Activated effector memory CD4-positive, alpha-beta T cell treated with anti-CD3 and anti-CD28 coated beads, Interleukin-2, amount 50 U/mL, for 16 hours (primary cell): ENCODE measurements around the gene PARP4.
"Not testable (repeated sequence)": the region's sequence is repeated elsewhere in the genome, so short reads cannot be mapped to it uniquely, and the experiment has no call there.

ENCODE experiments used
- DNase-seq: peaks from one replicate; pipeline ENCODE4 v3.0.0-alpha.2; 2020

The PARP4 gene

GRCh38 chr13:24505256-24505655 lies 7.3 kb downstream of the PARP4 start:
- DNase-seq, result no peak

- DNase-seq, result no peak
These were observed 9.2 kb downstream of the PARP4 start for GRCh38 chr13:24503379-24503696.

- DNase-seq, result no peak
These were observed 9.8 kb downstream of the PARP4 start for GRCh38 chr13:24502533-24503378.

GRCh38 chr13:24500977-24501376 lies 11.6 kb downstream of the PARP4 start:
- DNase-seq, result no peak

- DNase-seq, result no peak
These were observed 14.8 kb downstream of the PARP4 start for GRCh38 chr13:24497742-24498141.

GRCh38 chr13:24496295-24496694 lies 16.3 kb downstream of the PARP4 start:
- DNase-seq, result not testable (repeated sequence)

- no peak for DNase-seq
These were observed 17.3 kb downstream of the PARP4 start for GRCh38 chr13:24495151-24495729.

- no peak for DNase-seq
These were observed 19.2 kb downstream of the PARP4 start for GRCh38 chr13:24493356-24493755.

- DNase-seq, result no peak
These were observed 20.7 kb downstream of the PARP4 start for GRCh38 chr13:24491845-24492244.

- DNase-seq, result no peak
These were observed 22.9 kb downstream of the PARP4 start for GRCh38 chr13:24489721-24490120.

- DNase-seq, result not testable (repeated sequence)
These were observed 24.5 kb downstream of the PARP4 start for GRCh38 chr13:24488092-24488491.

- not testable (repeated sequence) for DNase-seq
These were observed 26.4 kb downstream of the PARP4 start for GRCh38 chr13:24486017-24486657.

GRCh38 chr13:24473686-24474085 lies 38.9 kb downstream of the PARP4 start:
- DNase-seq, result no peak

- not testable (repeated sequence) for DNase-seq
These were observed 40.4 kb downstream of the PARP4 start for GRCh38 chr13:24472129-24472528.

GRCh38 chr13:24463078-24463477 lies 49.5 kb downstream of the PARP4 start:
- no peak for DNase-seq

GRCh38 chr13:24460256-24460655 lies 52.3 kb downstream of the PARP4 start:
- DNase-seq, result no peak

- DNase-seq, result no peak
These were observed 52.9 kb downstream of the PARP4 start for GRCh38 chr13:24459726-24460125.

GRCh38 chr13:24459234-24459633 lies 53.3 kb downstream of the PARP4 start:
- no peak for DNase-seq

GRCh38 chr13:24458736-24459135 lies 53.8 kb downstream of the PARP4 start:
- DNase-seq, result no peak

GRCh38 chr13:24456396-24456795 lies 56.2 kb downstream of the PARP4 start:
- DNase-seq, result no peak

GRCh38 chr13:24454056-24454455 lies 58.5 kb downstream of the PARP4 start:
- DNase-seq, result no peak

- DNase-seq, result no peak
These were observed 60.5 kb downstream of the PARP4 start for GRCh38 chr13:24452044-24452443.

GRCh38 chr13:24450530-24450929 lies 62.0 kb downstream of the PARP4 start:
- DNase-seq, result no peak

GRCh38 chr13:24444851-24445250 lies 67.7 kb downstream of the PARP4 start:
- not testable (repeated sequence) for DNase-seq
